Neuronal stem cell (in vitro differentiated cells): ENCODE results near the gene RASGRF2.

Experiments
- DNase-seq: peaks from one replicate; pipeline ENCODE4 v3.0.0-alpha.2; 2013; ENCODE audit warnings: low spot score
- H2AFZ ChIP-seq: one replicate; pipeline ENCODE4 v1.6.1; 2013; ENCODE audit warnings: mild to moderate bottlenecking, low read length, inconsistent platforms
- H2AK5ac ChIP-seq: 2 replicates; pipeline ENCODE4 v1.6.1; 2013; ENCODE audit warnings: low read depth, mild to moderate bottlenecking, inconsistent platforms, low read length, moderate library complexity, mixed read lengths
- H2BK120ac ChIP-seq: 2 replicates; pipeline ENCODE4 v1.6.1; 2013; ENCODE audit warnings: low read depth, mild to moderate bottlenecking, inconsistent platforms, low read length, moderate library complexity, mixed read lengths
- H2BK12ac ChIP-seq: one replicate; pipeline ENCODE4 v1.6.1; 2013; ENCODE audit warnings: low read length, inconsistent platforms
- H2BK15ac ChIP-seq: 2 replicates; pipeline ENCODE4 v1.6.1; 2013; ENCODE audit warnings: mild to moderate bottlenecking, low read length, inconsistent platforms, mixed read lengths
- H2BK5ac ChIP-seq: one replicate; pipeline ENCODE4 v1.6.1; 2013; ENCODE audit warnings: inconsistent platforms, mild to moderate bottlenecking, low read length, moderate library complexity
- H3K14ac ChIP-seq: one replicate; pipeline ENCODE4 v1.6.1; 2013; ENCODE audit warnings: low read length, inconsistent platforms
- H3K18ac ChIP-seq: 2 replicates; pipeline ENCODE4 v1.6.1; 2013; ENCODE audit warnings: low read length, inconsistent platforms
- H3K23ac ChIP-seq: 2 replicates; pipeline ENCODE4 v1.6.1; 2013; ENCODE audit warnings: low read depth, mild to moderate bottlenecking, mixed read lengths, low read length, inconsistent platforms; ENCODE audit not compliant: poor library complexity
- H3K27ac ChIP-seq: replicated peaks from 3 replicates; pipeline ENCODE4 v1.5.1; 2013; ENCODE audit warnings: low read length, inconsistent platforms
- H3K27me3 ChIP-seq, 3 experiments: 2 replicates each; pipeline ENCODE4 v1.6.1; 2013; ENCODE audit warnings: low read length in 3 of 3, mild to moderate bottlenecking in 2 of 3, inconsistent platforms in 1 of 3, low read depth in 1 of 3, mixed read lengths in 1 of 3, moderate library complexity in 1 of 3; ENCODE audit not compliant: control insufficient read depth in 3 of 3, insufficient read depth in 3 of 3
- H3K36me3 ChIP-seq, 2 donors: replicated peaks in 1 of 2; 2 replicates each; pipeline ENCODE4 v1.6.1; 2013; ENCODE audit warnings: low read length in 2 of 2; ENCODE audit not compliant: control insufficient read depth in 2 of 2, insufficient read depth in 2 of 2
- H3K4ac ChIP-seq: 2 replicates; pipeline ENCODE4 v1.6.1; 2013; ENCODE audit warnings: inconsistent platforms, mild to moderate bottlenecking, low read length, moderate library complexity
- H3K4me1 ChIP-seq, 2 donors: 1 replicate in 1 of 2; 2 replicates in 1 of 2; pipeline ENCODE4 v1.6.1; 2013; ENCODE audit warnings: low read length in 2 of 2, low read depth in 1 of 2; ENCODE audit not compliant: control insufficient read depth in 2 of 2, insufficient read depth in 1 of 2
- H3K4me2 ChIP-seq: one replicate; pipeline ENCODE4 v1.6.1; 2013; ENCODE audit warnings: mild to moderate bottlenecking, low read length, inconsistent platforms; ENCODE audit not compliant: insufficient read depth, poor library complexity, severe bottlenecking
- H3K4me3 ChIP-seq, 2 donors: 2 replicates each; pipeline ENCODE4 v1.5.1; 2013; ENCODE audit warnings: low read length in 2 of 2, mild to moderate bottlenecking in 2 of 2, inconsistent platforms in 1 of 2, moderate library complexity in 1 of 2
- H3K79me1 ChIP-seq: one replicate; pipeline ENCODE4 v1.6.1; 2013; ENCODE audit warnings: low read depth, mild to moderate bottlenecking, inconsistent platforms, low read length, moderate library complexity
- H3K9ac ChIP-seq: one replicate; pipeline ENCODE4 v1.6.1; 2013; ENCODE audit warnings: mild to moderate bottlenecking, low read depth, low read length, inconsistent platforms; ENCODE audit not compliant: poor library complexity
- H3K9me3 ChIP-seq, 2 donors: replicated peaks in 1 of 2; 2 replicates each; pipeline versions ENCODE3 to v1.6.1; 2013; ENCODE audit warnings: low read length in 2 of 2, mild to moderate bottlenecking in 2 of 2, inconsistent platforms in 1 of 2, low read depth in 1 of 2, mixed read lengths in 1 of 2, moderate library complexity in 1 of 2; ENCODE audit not compliant: control insufficient read depth in 2 of 2, insufficient read depth in 1 of 2
- H4K8ac ChIP-seq: one replicate; pipeline ENCODE4 v1.6.1; 2013; ENCODE audit warnings: low read depth, mild to moderate bottlenecking, inconsistent platforms, low read length, moderate library complexity
- H4K91ac ChIP-seq: one replicate; pipeline ENCODE4 v1.6.1; 2013; ENCODE audit warnings: low read length, low read depth, mild to moderate bottlenecking, inconsistent platforms; ENCODE audit not compliant: poor library complexity
- WGBS, 2 donors: extraction: QIAGEN DNeasy Blood & Tissue Kit; methylation state at CpG; one replicate each; pipeline ENCODE4 v1.1.7; 2013; ENCODE audit warnings: missing lambda C conversion rate in 2 of 2, mixed read lengths in 1 of 2; ENCODE audit not compliant: insufficient read length in 2 of 2, insufficient replicate concordance in 1 of 2; ENCODE audit errors: extremely low coverage in 2 of 2; 5-methylcytosine and 5-hydroxymethylcytosine counted together

The RASGRF2 gene

GRCh38 chr5:81003811-81004386 lies 43.7 kb downstream of the RASGRF2 start:
- H3K4me1 ChIP-seq, result peaks cover 0 to 1% of the 10 kb centered on the region in 2 donors
- no peak overlapping the region for H3K27ac ChIP-seq
- H3K18ac ChIP-seq, result no peak overlapping the region
- H3K4me2 ChIP-seq, result no peak overlapping the region
- H2AK5ac ChIP-seq, result no peak overlapping the region
- no peak overlapping the region for H3K9ac ChIP-seq
- peaks cover 0 to 12% (median 0%) of the 10 kb centered on the region in 3 experiments for H3K27me3 ChIP-seq
- no peak overlapping the region for H4K91ac ChIP-seq
- no peak overlapping the region for H2BK120ac ChIP-seq
- no peaks in the 10 kb centered on the region for H3K36me3 ChIP-seq
- no peak overlapping the region for H2BK12ac ChIP-seq
- H2BK15ac ChIP-seq, result no peak overlapping the region
- H2AFZ ChIP-seq, result no peak overlapping the region
- no peaks in the 10 kb centered on the region for H3K79me1 ChIP-seq
- no peaks in the 10 kb centered on the region for H3K9me3 ChIP-seq
- H3K4me3 ChIP-seq, result no peak overlapping the region
- DNase-seq, result no peak
- whole genome bisulfite sequencing, 2 donors, result no CpG with 5 or more reads among the region's 4 CpGs
- no peak overlapping the region for H2BK5ac ChIP-seq
- no peak overlapping the region for H3K23ac ChIP-seq
- H4K8ac ChIP-seq, result no peak overlapping the region
- no peak overlapping the region for H3K14ac ChIP-seq
- H3K4ac ChIP-seq, result no peak overlapping the region

GRCh38 chr5:81005708-81006107 lies 45.5 kb downstream of the RASGRF2 start:
- Histone ChIP-seq H2AK5ac (no peak overlapping the region), H2AFZ (no peak overlapping the region), H3K36me3 (no peaks in the 10 kb centered on the region), H3K18ac (no peak overlapping the region), H2BK120ac (no peak overlapping the region), H3K4ac (no peak overlapping the region), H3K4me1 (peaks cover 0 to 1% of the 10 kb centered on the region in 2 donors), H3K23ac (no peak overlapping the region), H3K14ac (no peak overlapping the region), H3K4me3 (no peak overlapping the region), H3K9me3 (no peaks in the 10 kb centered on the region), H2BK15ac (no peak overlapping the region), H2BK12ac (no peak overlapping the region), H3K79me1 (no peaks in the 10 kb centered on the region), H3K27ac (no peak overlapping the region), H3K27me3 (peaks cover 0 to 12% (median 0%) of the 10 kb centered on the region in 3 experiments), H4K91ac (no peak overlapping the region), H3K4me2 (no peak overlapping the region), H2BK5ac (no peak overlapping the region), H3K9ac (no peak overlapping the region), H4K8ac (no peak overlapping the region)
- no CpG with 5 or more reads among the region's 4 CpGs for WGBS, 2 donors
- no peak for DNase-seq

GRCh38 chr5:81006231-81006630 lies 46.1 kb downstream of the RASGRF2 start:
- H2BK5ac ChIP-seq, result no peak overlapping the region

DNA sequence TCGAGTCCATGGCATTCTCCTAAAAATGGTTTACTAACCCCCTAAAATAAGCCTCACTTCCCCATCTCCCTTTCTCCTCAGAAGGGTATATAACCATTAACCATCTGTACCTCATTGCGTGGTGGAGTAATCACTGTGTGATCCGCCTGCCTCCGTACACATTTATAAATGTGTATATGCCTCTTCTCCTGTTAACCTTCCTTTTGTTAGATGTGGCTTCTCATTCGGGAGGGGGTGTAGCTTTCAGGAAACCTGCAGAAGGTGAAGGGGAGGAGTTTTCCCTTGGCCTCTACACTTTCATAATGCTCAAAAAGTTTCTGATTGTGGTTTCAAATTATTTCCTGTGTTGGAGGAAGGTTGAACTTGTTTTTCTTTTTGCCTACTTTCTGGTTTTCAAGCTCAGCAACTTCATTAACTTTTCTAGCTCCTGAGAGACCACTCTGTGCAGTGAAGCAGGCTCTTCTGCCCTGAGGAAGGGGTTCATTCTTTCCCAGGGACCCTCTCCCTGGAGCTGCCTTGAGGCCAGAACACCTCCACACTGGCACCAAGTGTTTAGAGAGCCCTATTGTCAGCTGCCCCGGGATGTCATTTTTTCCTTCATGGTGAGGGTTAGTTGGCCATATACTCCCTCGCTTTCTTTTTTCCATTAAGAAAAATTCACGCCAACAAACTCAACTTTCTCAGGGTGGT lies 46.9 kb downstream of the RASGRF2 start:
- H2AK5ac ChIP-seq, result no peak overlapping the region
- H3K4ac ChIP-seq, result no peak overlapping the region
- H4K91ac ChIP-seq, result no peak overlapping the region
- no peak overlapping the region for H2BK120ac ChIP-seq
- no peak for DNase-seq
- H3K9me3 ChIP-seq, result no peaks in the 10 kb centered on the region
- H3K23ac ChIP-seq, result no peak overlapping the region
- whole genome bisulfite sequencing, 2 donors, result no CpG with 5 or more reads among the region's 8 CpGs
- H3K79me1 ChIP-seq, result no peaks in the 10 kb centered on the region
- H3K4me1 ChIP-seq, result peaks cover 0 to 1% of the 10 kb centered on the region in 2 donors
- H3K27me3 ChIP-seq, result peaks cover 0 to 4% (median 0%) of the 10 kb centered on the region in 3 experiments
- H2BK12ac ChIP-seq, result no peak overlapping the region
- no peak overlapping the region for H3K27ac ChIP-seq
- H2BK5ac ChIP-seq, result no peak overlapping the region
- no peaks in the 10 kb centered on the region for H3K36me3 ChIP-seq
- no peak overlapping the region for H2AFZ ChIP-seq
- H3K9ac ChIP-seq, result no peak overlapping the region
- no peak overlapping the region for H4K8ac ChIP-seq
- H2BK15ac ChIP-seq, result no peak overlapping the region
- H3K18ac ChIP-seq, result no peak overlapping the region
- no peak overlapping the region for H3K14ac ChIP-seq
- no peak overlapping the region for H3K4me3 ChIP-seq
- no peak overlapping the region for H3K4me2 ChIP-seq

More at GRCh38 chr5:81006231-81006630, 46.1 kb downstream of the RASGRF2 start:
- Histone ChIP-seq H3K14ac (no peak overlapping the region), H3K36me3 (no peaks in the 10 kb centered on the region), H3K4ac (no peak overlapping the region), H2BK120ac (no peak overlapping the region), H3K23ac (no peak overlapping the region), H2AK5ac (no peak overlapping the region), H3K4me2 (no peak overlapping the region), H2BK12ac (no peak overlapping the region), H4K91ac (no peak overlapping the region), H3K9ac (no peak overlapping the region), H3K27me3 (peaks cover 0 to 8% (median 0%) of the 10 kb centered on the region in 3 experiments), H3K18ac (no peak overlapping the region), H3K9me3 (no peaks in the 10 kb centered on the region), H4K8ac (no peak overlapping the region), H3K27ac (no peak overlapping the region), H3K79me1 (no peaks in the 10 kb centered on the region), H2BK15ac (no peak overlapping the region), H3K4me3 (no peak overlapping the region), H2AFZ (no peak overlapping the region), H3K4me1 (peaks cover 0 to 1% of the 10 kb centered on the region in 2 donors)
- DNase-seq, result no peak
